ENCODE measurements around the gene NGDN.

The NGDN gene

DNA sequence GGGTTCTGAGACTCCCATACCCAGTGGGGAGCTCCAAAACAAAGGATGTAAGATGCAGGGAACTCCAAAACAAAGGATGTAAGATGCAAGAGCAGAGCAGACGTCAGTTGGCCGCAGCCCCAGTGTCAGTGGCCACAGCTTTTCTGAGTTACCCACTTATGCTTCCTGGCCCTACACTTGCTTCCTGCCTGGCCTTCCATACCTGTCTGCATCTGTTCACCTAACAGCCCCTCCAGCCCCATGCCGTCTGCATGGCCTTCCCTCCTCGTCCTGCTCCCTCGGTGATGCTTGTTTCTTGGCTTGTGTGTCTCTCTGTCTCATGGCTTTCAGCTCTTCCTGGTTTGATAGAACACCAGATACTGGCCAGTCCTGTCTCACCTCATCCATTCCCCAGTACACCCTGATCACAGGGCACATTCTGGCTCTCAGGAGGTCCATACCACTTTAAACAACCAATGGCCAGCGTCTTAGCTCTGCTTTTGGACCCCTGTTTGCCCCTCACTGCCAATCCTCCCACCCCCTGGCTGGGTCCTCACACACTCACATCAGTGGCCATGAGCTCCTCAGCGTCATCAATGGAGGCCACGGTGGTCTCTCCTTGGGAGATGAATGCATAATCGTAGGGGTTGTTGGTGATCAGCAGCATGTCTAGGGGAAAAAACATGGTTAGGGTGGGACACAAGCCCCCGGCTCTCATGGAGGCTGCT, 39.3 kb upstream of the NGDN start:
- Histone ChIP-seq H3K4me1 (ENCODE audit: control insufficient read depth in 1 of 2, insufficient read depth in 1 of 2, low read depth in 1 of 2, low read length in 1 of 2) (no peaks in the 10 kb centered on the region), H3K27me3 (peaks cover 7% of the 10 kb centered on the region), H3K9me3 (no peaks in the 10 kb centered on the region), H3K4me3 (ENCODE audit: low read depth in 1 of 2, low read length in 1 of 2) (no peak overlapping the region), H3K36me3 (no peaks in the 10 kb centered on the region), H3K27ac (no peak overlapping the region)
- TF ChIP-seq, protein P1, sequence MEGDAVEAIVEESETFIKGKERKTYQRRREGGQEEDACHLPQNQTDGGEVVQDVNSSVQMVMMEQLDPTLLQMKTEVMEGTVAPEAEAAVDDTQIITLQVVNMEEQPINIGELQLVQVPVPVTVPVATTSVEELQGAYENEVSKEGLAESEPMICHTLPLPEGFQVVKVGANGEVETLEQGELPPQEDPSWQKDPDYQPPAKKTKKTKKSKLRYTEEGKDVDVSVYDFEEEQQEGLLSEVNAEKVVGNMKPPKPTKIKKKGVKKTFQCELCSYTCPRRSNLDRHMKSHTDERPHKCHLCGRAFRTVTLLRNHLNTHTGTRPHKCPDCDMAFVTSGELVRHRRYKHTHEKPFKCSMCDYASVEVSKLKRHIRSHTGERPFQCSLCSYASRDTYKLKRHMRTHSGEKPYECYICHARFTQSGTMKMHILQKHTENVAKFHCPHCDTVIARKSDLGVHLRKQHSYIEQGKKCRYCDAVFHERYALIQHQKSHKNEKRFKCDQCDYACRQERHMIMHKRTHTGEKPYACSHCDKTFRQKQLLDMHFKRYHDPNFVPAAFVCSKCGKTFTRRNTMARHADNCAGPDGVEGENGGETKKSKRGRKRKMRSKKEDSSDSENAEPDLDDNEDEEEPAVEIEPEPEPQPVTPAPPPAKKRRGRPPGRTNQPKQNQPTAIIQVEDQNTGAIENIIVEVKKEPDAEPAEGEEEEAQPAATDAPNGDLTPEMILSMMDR (IDR thresholded peaks at IDR 0.05), result no peak

DNA sequence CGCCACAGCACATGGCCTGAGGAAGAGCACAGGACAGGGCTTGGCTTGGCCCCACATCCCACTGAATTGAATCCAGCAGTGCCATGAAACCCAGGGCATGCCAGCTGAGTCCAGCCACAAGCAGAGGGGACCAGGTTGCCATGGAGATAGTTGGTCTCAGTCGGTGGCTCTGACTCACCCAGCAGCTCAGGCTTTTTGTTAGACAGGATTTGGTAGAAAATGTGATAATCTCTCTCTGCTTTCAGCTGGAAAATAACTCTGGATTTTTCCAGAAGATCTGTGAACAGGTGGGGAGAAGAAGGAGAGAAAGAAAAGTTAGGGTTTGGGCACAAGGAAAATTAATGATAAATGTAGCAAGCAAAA, 38.8 kb upstream of the NGDN start:
- peaks cover 5% of the 10 kb centered on the region for H3K27me3 ChIP-seq

DNA sequence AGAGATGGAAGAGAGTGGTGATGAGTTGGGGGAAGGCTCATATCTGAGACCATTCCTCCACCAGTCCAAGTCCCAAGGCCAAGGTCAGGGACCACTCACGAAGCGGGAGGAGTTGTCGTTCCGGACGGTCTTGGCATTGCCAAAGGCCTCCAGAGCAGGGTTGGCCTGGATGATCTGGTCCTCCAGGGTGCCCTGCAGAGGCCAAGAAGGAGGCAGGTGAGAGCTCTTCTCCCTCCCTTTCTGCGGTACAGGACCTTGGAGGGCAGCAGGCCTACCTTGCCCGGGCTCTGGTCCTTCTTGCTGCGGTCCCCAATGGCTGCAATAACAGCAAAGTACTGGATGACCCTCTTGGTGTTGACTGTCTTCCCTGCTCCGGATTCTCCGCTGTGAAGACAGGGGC, 38.0 kb upstream of the NGDN start:
- Histone ChIP-seq H3K4me3 (ENCODE audit: low read depth in 1 of 2, low read length in 1 of 2) (no peak overlapping the region), H3K9me3 (no peaks in the 10 kb centered on the region), H3K4me1 (ENCODE audit: control insufficient read depth in 1 of 2, insufficient read depth in 1 of 2, low read depth in 1 of 2, low read length in 1 of 2) (no peaks in the 10 kb centered on the region), H3K27me3 (peaks cover 5% of the 10 kb centered on the region), H3K36me3 (no peaks in the 10 kb centered on the region), H3K27ac (no peak overlapping the region)
- TF ChIP-seq, protein P1 (IDR thresholded peaks at IDR 0.05), result no peak

More for the DNA sequence above, 38.8 kb upstream of the NGDN start:
- Histone ChIP-seq H3K4me3 (ENCODE audit: low read depth in 1 of 2, low read length in 1 of 2) (no peak overlapping the region), H3K27ac (no peak overlapping the region), H3K36me3 (no peaks in the 10 kb centered on the region), H3K9me3 (no peaks in the 10 kb centered on the region), H3K4me1 (ENCODE audit: control insufficient read depth in 1 of 2, insufficient read depth in 1 of 2, low read depth in 1 of 2, low read length in 1 of 2) (no peaks in the 10 kb centered on the region)
- TF ChIP-seq, protein P1 (IDR thresholded peaks at IDR 0.05), result no peak

DNA sequence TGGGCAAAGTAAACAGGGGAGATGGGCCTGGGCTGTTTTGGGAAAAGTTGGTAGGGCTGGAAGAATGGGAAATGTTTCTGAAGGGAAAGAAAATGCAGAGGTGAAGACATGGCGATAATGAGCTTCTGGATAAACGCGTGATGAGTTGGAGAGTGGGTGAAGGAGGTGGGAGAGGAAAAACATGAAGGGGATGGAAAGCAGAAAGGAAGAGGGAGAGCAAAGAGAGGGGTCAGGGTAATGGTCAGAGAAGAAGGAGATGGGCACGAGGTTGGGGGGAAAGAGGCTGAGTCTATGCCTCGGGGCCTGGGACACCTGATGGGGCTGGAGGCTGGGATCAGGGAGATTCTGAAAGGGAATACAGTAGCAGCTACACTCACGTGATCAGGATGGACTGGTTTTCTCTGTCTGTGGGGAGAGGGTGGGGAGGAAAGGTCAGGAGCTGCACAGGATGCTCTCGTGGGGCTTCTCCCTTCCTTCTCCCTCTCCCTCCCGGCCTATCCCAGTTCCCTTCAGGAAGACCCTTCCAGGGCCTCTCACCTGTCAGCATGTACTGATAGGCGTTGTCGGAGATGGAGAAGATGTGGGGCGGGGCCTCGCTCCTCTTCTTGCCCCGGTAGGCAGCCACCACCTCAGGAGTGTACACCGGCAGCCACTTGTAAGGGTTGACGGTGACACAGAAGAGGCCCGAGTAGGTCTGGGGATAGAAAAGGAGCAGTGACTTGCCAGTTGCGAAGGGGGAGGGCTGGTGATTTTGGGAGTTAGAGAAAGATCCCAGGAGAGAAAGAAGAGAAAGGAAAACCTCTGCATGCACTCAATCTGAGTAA, 37.2 kb upstream of the NGDN start:
- TF ChIP-seq, protein P1 (IDR thresholded peaks at IDR 0.05), result no peak
- H3K4me3 ChIP-seq (ENCODE audit: low read depth in 1 of 2, low read length in 1 of 2), result no peak overlapping the region
- H3K27ac ChIP-seq, result no peak overlapping the region
- H3K27me3 ChIP-seq, result peaks cover 5% of the 10 kb centered on the region
- H3K9me3 ChIP-seq, result no peaks in the 10 kb centered on the region
- no peaks in the 10 kb centered on the region for H3K4me1 ChIP-seq (ENCODE audit: control insufficient read depth in 1 of 2, insufficient read depth in 1 of 2, low read depth in 1 of 2, low read length in 1 of 2)
- no peaks in the 10 kb centered on the region for H3K36me3 ChIP-seq

DNA sequence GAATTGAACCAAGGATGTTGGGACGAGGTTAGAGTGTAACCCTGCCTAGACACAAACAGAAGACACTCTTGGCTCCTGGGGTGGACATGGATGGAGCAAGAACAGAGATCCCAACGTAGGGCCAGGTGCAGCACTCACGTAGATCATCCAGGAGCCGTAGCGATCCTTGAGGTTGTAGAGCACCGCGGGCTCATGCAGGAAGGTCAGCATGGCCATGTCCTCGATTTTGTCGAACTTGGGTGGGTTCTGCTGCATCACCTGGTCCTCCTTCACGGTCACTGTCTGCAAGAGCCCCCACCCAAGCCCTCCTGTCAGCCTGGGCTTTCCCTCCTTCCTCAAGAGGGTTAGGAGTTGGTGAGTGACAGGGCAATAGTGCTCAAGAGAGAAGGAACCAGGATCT, 36.6 kb upstream of the NGDN start:
- no peak overlapping the region for H3K27ac ChIP-seq
- no peak overlapping the region for H3K4me3 ChIP-seq (ENCODE audit: low read depth in 1 of 2, low read length in 1 of 2)
- no peaks in the 10 kb centered on the region for H3K4me1 ChIP-seq (ENCODE audit: control insufficient read depth in 1 of 2, insufficient read depth in 1 of 2, low read depth in 1 of 2, low read length in 1 of 2)
- TF ChIP-seq, protein P1 (IDR thresholded peaks at IDR 0.05), result no peak
- H3K36me3 ChIP-seq, result no peaks in the 10 kb centered on the region
- no peaks in the 10 kb centered on the region for H3K9me3 ChIP-seq
- H3K27me3 ChIP-seq, result peaks cover 5% of the 10 kb centered on the region
